HepG2 (cell line): ENCODE results near the gene KLF13. TPM values are rescaled to one million over a fixed set of nuclear protein-coding genes. Genes with fewer than 3 reads are reported as not detected.
A peak's percentile ranks its signal among the peaks of the same experiment; 100 is the strongest.

Experiments used
- ASH2L ChIP-seq: fragments of 300-600, 200-600 bp; sonication (generic); IDR thresholded peaks from 2 replicates; pipeline ENCODE4 v1.7.0; 2017; ENCODE audit warnings: low read depth, mild to moderate bottlenecking, moderate library complexity, mixed read lengths, low read length; ENCODE audit not compliant: insufficient read length
- CHD2 ChIP-seq: IDR thresholded peaks from 2 replicates; pipeline ENCODE4 v1.6.1; 2011; ENCODE audit warnings: low read depth, low read length, improper control_type of control experiment
- CREB1 ChIP-seq, 2 experiments: fragments of 450-650 bp in 1 of 2; IDR thresholded peaks; 2 replicates each; pipeline ENCODE4 v1.6.1; 2016 to 2017; ENCODE audit warnings: control low read depth in 1 of 2, mild to moderate bottlenecking in 1 of 2, missing compliant biosample characterization in 1 of 2, missing genetic modification characterization in 1 of 2
- FOSL1 ChIP-seq: sonication (generic); formaldehyde crosslinking; IDR thresholded peaks from 2 replicates; pipeline ENCODE4 v1.9.0; 2021; ENCODE audit warnings: missing genetic modification reagents, borderline replicate concordance
- HDAC1 ChIP-seq: sonication (generic); formaldehyde crosslinking; IDR thresholded peaks from 2 replicates; pipeline ENCODE4 v1.5.1; 2020; ENCODE audit warnings: mild to moderate bottlenecking, missing genetic modification reagents
- HDAC6 ChIP-seq: fragments of 200-600 bp; sonication (generic); IDR thresholded peaks from 2 replicates; pipeline ENCODE4 v1.7.0; 2017; ENCODE audit warnings: mild to moderate bottlenecking, antibody characterized with exemption, low read length, low read depth
- HOXA9 ChIP-seq: sonication (generic); formaldehyde crosslinking; IDR thresholded peaks from 2 replicates; pipeline ENCODE4 v1.8.1; 2022; ENCODE audit warnings: missing genetic modification reagents, mild to moderate bottlenecking, moderate library complexity, borderline replicate concordance
- KDM5A ChIP-seq: fragments of 200-600 bp; sonication (generic); IDR thresholded peaks from 2 replicates; pipeline ENCODE4 v1.7.0; 2018; ENCODE audit warnings: antibody characterized with exemption, mild to moderate bottlenecking, low read length, borderline replicate concordance
- KLF6 ChIP-seq: IDR thresholded peaks from 2 replicates; pipeline ENCODE4 v1.8.0; 2016; ENCODE audit warnings: missing biosample characterization, missing genetic modification reagents
- NFYB ChIP-seq: sonication (generic); formaldehyde crosslinking; IDR thresholded peaks from 2 replicates; pipeline ENCODE4 v1.4.0; 2020; ENCODE audit warnings: missing genetic modification reagents
- PAF1 ChIP-seq: IDR thresholded peaks from 2 replicates; pipeline ENCODE4 v1.6.1; 2016; ENCODE audit warnings: missing genetic modification reagents, missing compliant biosample characterization
- POLR2A ChIP-seq, 2 experiments: IDR thresholded peaks; 2 replicates each; pipeline ENCODE4 v1.6.1; 2011; ENCODE audit warnings: low read depth in 2 of 2, low read length in 2 of 2, mild to moderate bottlenecking in 1 of 2, moderate library complexity in 1 of 2; ENCODE audit not compliant: insufficient read depth in 1 of 2
- PTBP1 ChIP-seq: fragments of 200-400 bp; formaldehyde crosslinking; IDR thresholded peaks from 2 replicates; pipeline ENCODE4 v1.6.1; 2018; ENCODE audit warnings: low read length, low read depth; ENCODE audit not compliant: poor library complexity, severe bottlenecking
- SIX4 ChIP-seq: sonication (generic); formaldehyde crosslinking; IDR thresholded peaks from 2 replicates; pipeline ENCODE4 v1.4.0; 2020; ENCODE audit warnings: missing genetic modification reagents
- SMC3 ChIP-seq: IDR thresholded peaks from 2 replicates; pipeline ENCODE4 v1.6.1; 2011; ENCODE audit warnings: low read length, improper control_type of control experiment
- SOX6 ChIP-seq, 2 experiments: fragments of 450-650 bp in 1 of 2; sonication (generic) in 1 of 2; formaldehyde crosslinking in 1 of 2; IDR thresholded peaks; 2 replicates each; pipeline versions ENCODE4 v1.4.0 to v1.6.1; 2017 to 2020; ENCODE audit warnings: antibody characterized with exemption in 1 of 2, mild to moderate bottlenecking in 1 of 2, missing genetic modification reagents in 1 of 2
- SP1 ChIP-seq, 2 experiments: fragments of 450-650 bp in 1 of 2; sonication (generic) in 1 of 2; formaldehyde crosslinking in 1 of 2; IDR thresholded peaks; 2 replicates each; pipeline versions ENCODE4 v1.4.0 to v1.6.1; 2016 to 2020; ENCODE audit warnings: missing genetic modification reagents in 1 of 2
- SP4 ChIP-seq: sonication (generic); formaldehyde crosslinking; IDR thresholded peaks from 2 replicates; pipeline ENCODE4 v1.8.1; 2023; ENCODE audit warnings: mild to moderate bottlenecking, missing genetic modification reagents
- SP5 ChIP-seq: IDR thresholded peaks from 2 replicates; pipeline ENCODE4 v1.6.1; 2016; ENCODE audit warnings: low read depth, borderline replicate concordance
- TBX3 ChIP-seq: fragments of 450-650 bp; IDR thresholded peaks from 2 replicates; pipeline ENCODE4 v1.6.1; 2017; ENCODE audit warnings: antibody characterized with exemption, mild to moderate bottlenecking, inconsistent platforms, borderline replicate concordance
- ZBTB42 ChIP-seq: sonication (generic); formaldehyde crosslinking; IDR thresholded peaks from 2 replicates; pipeline ENCODE4 v1.5.0; 2020; ENCODE audit warnings: mild to moderate bottlenecking, missing genetic modification reagents
- ZKSCAN5 ChIP-seq: sonication (generic); formaldehyde crosslinking; IDR thresholded peaks from 2 replicates; pipeline ENCODE4 v1.5.1; 2020; ENCODE audit warnings: mild to moderate bottlenecking, missing genetic modification reagents
- ZNF460 ChIP-seq: sonication (generic); formaldehyde crosslinking; IDR thresholded peaks from 2 replicates; pipeline ENCODE4 v1.5.1; 2020; ENCODE audit warnings: missing genetic modification reagents, mild to moderate bottlenecking, borderline replicate concordance
- ZNF619 ChIP-seq: sonication (generic); formaldehyde crosslinking; IDR thresholded peaks from 2 replicates; pipeline ENCODE4 v1.4.0; 2020; ENCODE audit warnings: mild to moderate bottlenecking, missing genetic modification reagents
- ZNF713 ChIP-seq: sonication (generic); formaldehyde crosslinking; IDR thresholded peaks from 2 replicates; pipeline ENCODE4 v1.4.0; 2020; ENCODE audit warnings: mild to moderate bottlenecking, missing genetic modification reagents
- ZNF777 ChIP-seq: sonication (generic); formaldehyde crosslinking; IDR thresholded peaks from 2 replicates; pipeline ENCODE4 v1.4.0; 2020; ENCODE audit warnings: missing genetic modification reagents
- ZZZ3 ChIP-seq: sonication (generic); formaldehyde crosslinking; IDR thresholded peaks from 2 replicates; pipeline ENCODE4 v1.4.0; 2020; ENCODE audit warnings: missing genetic modification reagents, mild to moderate bottlenecking, borderline replicate concordance
- polyA plus RNA-seq, 8 experiments: library from polyadenylated mRNA; depleted of rRNA in 3 of 8; stranded (reverse) in 7 of 8; unstranded in 1 of 8; fragments of >200 nt; fragmentation: Illumina TruSeq in 4 of 8; extraction: Trizol in 4 of 8; gene quantifications; 2 replicates each; pipeline versions ENCODE4 v1.2.1 to v1.2.3, GENCODE V29; 2011 to 2016; ENCODE audit warnings: low read depth in 4 of 8, missing spikeins in 1 of 8, mixed read lengths in 1 of 8; ENCODE audit not compliant: insufficient read depth in 1 of 8
- total RNA-seq, 5 experiments: library from RNA; depleted of rRNA; stranded (reverse); fragments of >200 nt; fragmentation: Illumina TruSeq; extraction: Trizol; gene quantifications; 2 replicates each; pipeline ENCODE4 v1.2.3, GENCODE V29; 2016; ENCODE audit warnings: low read depth in 1 of 5
- TF ChIP-seq, protein P1 (sequence below): IDR thresholded peaks from 2 replicates; pipeline ENCODE4 v1.6.1; 2016
- TF ChIP-seq, protein P2 (sequence below): sonication (generic); formaldehyde crosslinking; IDR thresholded peaks from 2 replicates; pipeline ENCODE4 v1.8.0; 2022; ENCODE audit warnings: low read depth, missing genetic modification reagents

Gene KLF13
- total and polyA plus RNA-seq, 2 of the 13 experiments (the other 11 are each of a cell fraction or from before 2014, with no cell fraction given) = 16.8 to 25.1 TPM

DNA sequence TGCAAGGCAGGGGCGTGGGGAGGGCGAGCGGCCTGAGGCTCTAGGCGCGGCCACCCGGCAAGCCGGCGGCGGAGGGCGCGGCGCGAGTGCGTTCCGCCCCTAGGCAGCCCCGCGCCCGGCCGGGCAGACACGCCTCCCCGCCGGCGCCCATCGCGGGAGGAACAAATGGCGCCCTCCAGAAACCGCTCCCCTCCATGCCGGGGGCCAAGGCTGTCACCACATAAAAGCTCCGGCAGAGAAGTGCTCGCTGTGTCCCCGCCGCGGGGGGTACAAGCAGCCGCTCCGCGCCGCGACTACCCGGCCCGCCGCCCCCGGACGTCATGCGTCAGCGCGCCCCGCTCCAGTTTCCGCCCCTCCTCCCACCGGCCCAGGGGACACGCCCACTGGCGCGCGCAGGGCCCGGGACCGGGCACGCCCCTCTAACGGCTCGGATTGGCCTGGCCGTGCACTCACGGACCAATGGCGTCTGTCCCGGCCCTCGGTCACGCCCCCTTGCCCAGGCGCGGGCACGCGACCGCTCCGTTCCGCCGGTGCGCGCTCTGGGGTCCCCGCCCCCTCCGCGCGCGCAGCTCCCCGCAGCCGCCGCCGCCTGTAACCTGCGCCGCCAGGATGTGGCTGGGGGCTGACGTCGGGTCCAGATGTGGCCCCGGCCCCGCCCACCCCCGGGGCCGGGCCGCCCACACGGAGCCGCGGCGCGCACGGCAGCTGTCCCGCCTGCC is at the start of gene KLF13 (continued):
- TF ChIP-seq POLR2A (IDR thresholded peaks at IDR 0.05; ENCODE audit: insufficient read depth in 1 of 2, low read depth in 2 of 2, low read length in 2 of 2) (0 out of 4 replicates have a peak, but pooled peaks of 1 of the 2 experiments have one; percentile 35), ZNF777 (peak; percentile 84), SIX4 (CRISPR knock-in tag) (peak; percentile 27; the same call in 1 of the 2 replicates), HDAC6 (no peak), PAF1 (CRISPR knock-in tag) (no peak), ZZZ3 (CRISPR knock-in tag) (no peak), HDAC1 (0 out of 2 replicates have a peak, but pooled peaks have one; percentile 42), SOX6 (IDR thresholded peaks at IDR 0.05) (no peak), SOX6 (CRISPR knock-in tag; IDR thresholded peaks at IDR 0.05) (no peak), PTBP1 (no peak), SP5 (peak; percentile 40; the same call in 1 of the 2 replicates), SP4 (CRISPR knock-in tag) (peak; percentile 98), CREB1 (IDR thresholded peaks at IDR 0.05) (peak; percentile 67), CREB1 (CRISPR knock-in tag; IDR thresholded peaks at IDR 0.05) (no peak), TBX3 (no peak), ZNF619 (CRISPR knock-in tag) (0 out of 2 replicates have a peak, but pooled peaks have one; percentile 18), SMC3 (no peak), ASH2L (peak; percentile 73), ZBTB42 (peak; percentile 69; the same call in 1 of the 2 replicates), NFYB (CRISPR knock-in tag) (peak; percentile 81), SP1 (IDR thresholded peaks at IDR 0.05) (no peak), SP1 (CRISPR knock-in tag; IDR thresholded peaks at IDR 0.05) (peak; percentile 96), ZKSCAN5 (CRISPR knock-in tag) (no peak), HOXA9 (CRISPR knock-in tag) (no peak), KLF6 (CRISPR knock-in tag) (0 out of 2 replicates have a peak, but pooled peaks have one; percentile 50), FOSL1 (CRISPR knock-in tag) (no peak), CHD2 (peak; percentile 31; the same call in 1 of the 2 replicates), ZNF713 (CRISPR knock-in tag) (no peak), ZNF460 (CRISPR knock-in tag) (no peak), KDM5A (peak; percentile 51; the same call in 1 of the 2 replicates)
- TF ChIP-seq, protein P1, sequence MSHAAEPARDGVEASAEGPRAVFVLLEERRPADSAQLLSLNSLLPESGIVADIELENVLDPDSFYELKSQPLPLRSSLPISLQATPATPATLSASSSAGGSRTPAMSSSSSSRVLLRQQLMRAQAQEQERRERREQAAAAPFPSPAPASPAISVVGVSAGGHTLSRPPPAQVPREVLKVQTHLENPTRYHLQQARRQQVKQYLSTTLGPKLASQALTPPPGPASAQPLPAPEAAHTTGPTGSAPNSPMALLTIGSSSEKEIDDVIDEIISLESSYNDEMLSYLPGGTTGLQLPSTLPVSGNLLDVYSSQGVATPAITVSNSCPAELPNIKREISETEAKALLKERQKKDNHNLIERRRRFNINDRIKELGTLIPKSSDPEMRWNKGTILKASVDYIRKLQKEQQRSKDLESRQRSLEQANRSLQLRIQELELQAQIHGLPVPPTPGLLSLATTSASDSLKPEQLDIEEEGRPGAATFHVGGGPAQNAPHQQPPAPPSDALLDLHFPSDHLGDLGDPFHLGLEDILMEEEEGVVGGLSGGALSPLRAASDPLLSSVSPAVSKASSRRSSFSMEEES = no peak
- TF ChIP-seq, protein P2, sequence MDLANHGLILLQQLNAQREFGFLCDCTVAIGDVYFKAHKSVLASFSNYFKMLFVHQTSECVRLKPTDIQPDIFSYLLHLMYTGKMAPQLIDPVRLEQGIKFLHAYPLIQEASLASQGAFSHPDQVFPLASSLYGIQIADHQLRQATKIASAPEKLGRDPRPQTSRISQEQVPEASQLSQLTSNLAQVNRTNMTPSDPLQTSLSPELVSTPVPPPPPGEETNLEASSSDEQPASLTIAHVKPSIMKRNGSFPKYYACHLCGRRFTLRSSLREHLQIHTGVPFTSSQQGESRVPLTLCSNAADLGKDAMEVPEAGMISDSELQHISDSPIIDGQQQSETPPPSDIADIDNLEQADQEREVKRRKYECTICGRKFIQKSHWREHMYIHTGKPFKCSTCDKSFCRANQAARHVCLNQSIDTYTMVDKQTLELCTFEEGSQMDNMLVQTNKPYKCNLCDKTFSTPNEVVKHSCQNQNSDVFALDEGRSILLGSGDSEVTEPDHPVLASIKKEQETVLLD (CRISPR knock-in tag) = peak; percentile 88
